Kidney (tissue), 14 donors: ENCODE data around the gene PRKN. TPM values are rescaled to one million over a fixed set of nuclear protein-coding genes. Genes with fewer than 3 reads are reported as not detected.
A peak's percentile ranks its signal among the peaks of the same experiment; 100 is the strongest.

Source experiments
- DNase-seq, 5 donors: peaks; one replicate each; pipeline ENCODE4 v3.0.0-alpha.2; 2013 to 2020
- FAIRE-seq: peaks from 2 replicates; lab custom pipeline; 2012; peaks lifted over from hg19 to GRCh38; lab: Jason Lieb, UNC
- H3K27ac ChIP-seq, 2 donors: one replicate each; pipeline ENCODE4 v1.7.0; 2013; ENCODE audit warnings: low read depth in 2 of 2, low read length in 2 of 2, inconsistent platforms in 1 of 2
- H3K27me3 ChIP-seq: one replicate; pipeline ENCODE4 v1.7.1; 2013; ENCODE audit warnings: low read length, inconsistent platforms; ENCODE audit not compliant: control insufficient read depth, insufficient read depth
- H3K36me3 ChIP-seq, 3 donors: one replicate each; pipeline versions ENCODE4 v1.7.0 to v1.7.1; 2013; ENCODE audit warnings: low read length in 3 of 3, control low read depth in 1 of 3, inconsistent platforms in 1 of 3; ENCODE audit not compliant: insufficient read depth in 3 of 3, control insufficient read depth in 2 of 3
- H3K4me1 ChIP-seq, 3 donors: one replicate each; pipeline versions ENCODE4 v1.7.0 to v1.7.1; 2013; ENCODE audit warnings: low read length in 3 of 3, inconsistent platforms in 1 of 3, low read depth in 1 of 3; ENCODE audit not compliant: control insufficient read depth in 2 of 3, insufficient read depth in 2 of 3
- H3K4me3 ChIP-seq, 3 donors: one replicate each; pipeline versions ENCODE4 v1.7.0 to v1.8.1; 2013; ENCODE audit warnings: low read length in 3 of 3, control low read depth in 1 of 3, inconsistent platforms in 1 of 3
- H3K9ac ChIP-seq, 3 donors: one replicate each; pipeline versions ENCODE4 v1.7.0 to v1.7.1; 2013; ENCODE audit warnings: low read length in 3 of 3, control low read depth in 1 of 3, inconsistent platforms in 1 of 3
- H3K9me3 ChIP-seq, 3 donors: one replicate each; pipeline versions ENCODE4 v1.7.0 to v1.7.1; 2013; ENCODE audit warnings: low read length in 3 of 3, control low read depth in 1 of 3, inconsistent platforms in 1 of 3; ENCODE audit not compliant: control insufficient read depth in 2 of 3, insufficient read depth in 1 of 3
- CTCF ChIP-seq: IDR thresholded peaks from 3 replicates; pipeline ENCODE4 v1.5.1; 2012; ENCODE audit warnings: mild to moderate bottlenecking, moderate library complexity, borderline replicate concordance; ENCODE audit not compliant: insufficient read depth; ENCODE audit errors: extremely low read depth
- intact Hi-C: fragments of 100-400 bp; cut with DNase I; formaldehyde crosslinking; loops from one replicate; pipeline ENCODE4 v1.11.1; 2022
- polyA plus RNA-seq: library from polyadenylated mRNA; stranded (reverse); fragments of 350-450 nt; fragmentation: Illumina TruSeq; extraction: RNeasy Lipid Tissue Mini Kit (QIAGEN cat#74804); gene quantifications from one replicate; pipeline ENCODE4 v1.2.3, GENCODE V29; 2014; ENCODE audit warnings: low read depth, low replicate concordance; ENCODE audit not compliant: insufficient read depth
- total RNA-seq: library from RNA; stranded (reverse); fragmentation: NEBNext Ultra II Directional; extraction: Animal tissue kit (Norgen Biotek cat#: 25700); gene quantifications from one replicate; pipeline ENCODE4 v1.2.1, GENCODE V29; 2021
- donor health status: control.
- donor health status: control.
- donor health status: control.
- donor health status: control.
- donor health status: control.
- donor health status: DM: yes; HTN: yes; CAD: no.
- donor health status: Normal renal cell carcinoma (clear cell type).

The PRKN gene
- total and polyA plus RNA-seq, 2 donors from 2014 or later, result 8.6 to 10.4 TPM

- FAIRE-seq (no peak), DNase-seq (no peak)
- Histone ChIP-seq H3K9ac (no peak overlapping the region), H3K4me3 (no peak overlapping the region), H3K36me3 (no peaks in the 10 kb centered on the region), H3K27me3 (no peaks in the 10 kb centered on the region), H3K4me1 (no peaks in the 10 kb centered on the region), H3K27ac (no peak overlapping the region), H3K9me3 (no peaks in the 10 kb centered on the region)
- intact Hi-C loops, result no loop called here
- no peak for TF ChIP-seq CTCF
Measured at GRCh38 chr6:162267641-162268040, 459.9 kb downstream of the PRKN start.

- FAIRE-seq, result no peak
Measured at GRCh38 chr6:162267126-162267525, 460.4 kb downstream of the PRKN start.

GRCh38 chr6:162264581-162264980 lies 463.0 kb downstream of the PRKN start:
- Histone ChIP-seq H3K4me1 (no peaks in the 10 kb centered on the region), H3K4me3 (no peak overlapping the region), H3K27me3 (no peaks in the 10 kb centered on the region), H3K36me3 (no peaks in the 10 kb centered on the region), H3K9ac (no peak overlapping the region), H3K27ac (no peak overlapping the region), H3K9me3 (no peaks in the 10 kb centered on the region)
- TF ChIP-seq CTCF, result no peak
- intact Hi-C loops, result no loop called here
- FAIRE-seq, result no peak
- DNase-seq, result no peak

More at GRCh38 chr6:162267126-162267525, 460.4 kb downstream of the PRKN start:
- Histone ChIP-seq H3K36me3 (no peaks in the 10 kb centered on the region), H3K9ac (no peak overlapping the region), H3K27ac (no peak overlapping the region), H3K9me3 (no peaks in the 10 kb centered on the region), H3K27me3 (no peaks in the 10 kb centered on the region), H3K4me3 (no peak overlapping the region), H3K4me1 (no peaks in the 10 kb centered on the region)
- TF ChIP-seq CTCF, result no peak
- intact Hi-C loops, result no loop called here
- DNase-seq, result no peak

DNA sequence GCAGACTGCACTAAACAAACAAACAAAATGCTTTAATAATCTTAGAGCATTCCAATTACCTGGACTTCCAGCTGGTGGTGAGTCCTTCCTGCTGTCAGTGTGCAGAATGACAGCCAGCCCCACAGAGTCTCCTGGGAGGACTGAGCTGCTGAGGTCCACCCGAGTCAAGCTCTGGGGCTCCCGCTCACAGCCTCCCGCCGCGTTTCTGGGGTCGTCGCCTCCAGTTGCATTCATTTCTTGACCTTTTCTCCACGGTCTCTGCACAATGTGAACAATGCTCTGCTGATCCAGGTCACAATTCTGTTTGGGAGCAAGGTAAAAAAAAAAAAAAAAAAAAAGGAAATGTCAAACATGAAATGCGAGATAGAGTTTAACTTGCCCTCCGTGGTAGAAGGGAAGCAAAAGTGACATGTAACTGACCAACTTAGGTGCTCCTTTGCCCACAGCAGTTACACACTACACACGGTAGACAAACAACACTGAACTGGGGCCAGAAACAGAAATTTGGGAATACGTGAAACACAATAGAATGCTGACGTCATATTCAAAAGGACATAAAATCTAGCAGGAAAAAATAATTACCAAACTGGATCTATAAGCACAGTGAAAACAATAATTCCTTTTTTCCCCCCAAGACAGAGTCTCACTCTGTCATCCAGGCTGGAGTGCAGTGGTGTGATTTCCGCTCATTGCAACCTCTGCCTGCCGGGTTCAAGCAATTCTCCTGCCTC lies 464.9 kb downstream of the PRKN start:
- Histone ChIP-seq H3K27ac (no peak overlapping the region), H3K4me1 (no peaks in the 10 kb centered on the region), H3K36me3 (no peaks in the 10 kb centered on the region), H3K4me3 (peak overlapping the region in 2 of 3 donors; percentile 8 to 26), H3K9me3 (no peaks in the 10 kb centered on the region), H3K9ac (no peak overlapping the region), H3K27me3 (no peaks in the 10 kb centered on the region)
- DNase-seq (peak in 2 of 5 donors; percentile 12 to 34), FAIRE-seq (no peak)
- intact Hi-C loops, result no loop called here
- no peak for TF ChIP-seq CTCF
